Breast epithelium (tissue), 4 donors: ENCODE results near the gene WSCD1. TPM values are rescaled to one million over a fixed set of nuclear protein-coding genes. Genes with fewer than 3 reads are reported as not detected.

ENCODE experiments used
- DNase-seq, 2 donors: peaks; one replicate each; pipeline ENCODE4 v3.0.0-alpha.2; 2019; ENCODE audit warnings: low spot score in 2 of 2
- H3K27ac ChIP-seq, 2 donors: fragments of 200-600 bp; sonication (generic) in 1 of 2; one replicate each; pipeline ENCODE4 v1.5.1; 2016 to 2019; ENCODE audit warnings: mild to moderate bottlenecking in 1 of 2
- H3K27me3 ChIP-seq, 2 donors: fragments of 200-600 bp; sonication (generic) in 1 of 2; one replicate each; pipeline versions ENCODE4 v1.5.1 to v1.6.0; 2017 to 2019; ENCODE audit warnings: control low read depth in 1 of 2, mild to moderate bottlenecking in 1 of 2
- H3K36me3 ChIP-seq: fragments of 200-600 bp; one replicate; pipeline ENCODE4 v1.5.1; 2019
- H3K4me1 ChIP-seq, 2 donors: fragments of 200-600 bp; sonication (generic); one replicate each; pipeline ENCODE4 v1.5.1; 2016 to 2019; ENCODE audit warnings: control low read depth in 1 of 2
- H3K4me3 ChIP-seq, 3 donors: fragments of 200-600 bp; sonication (generic); 1 replicate in 2 of 3; 2 replicates in 1 of 3; pipeline ENCODE4 v1.5.1; 2016 to 2019; ENCODE audit warnings: mild to moderate bottlenecking in 3 of 3, moderate library complexity in 2 of 3
- H3K9me3 ChIP-seq, 2 donors: fragments of 200-600 bp; sonication (generic) in 1 of 2; one replicate each; pipeline ENCODE4 v1.5.1; 2016 to 2019; ENCODE audit warnings: control low read depth in 1 of 2
- POLR2A ChIP-seq: fragments of 450-650 bp; IDR thresholded peaks from one replicate; pipeline ENCODE4 v1.6.1; 2016; ENCODE audit warnings: antibody characterized with exemption, mild to moderate bottlenecking, moderate library complexity
- POLR2AphosphoS5 ChIP-seq, 3 donors: sonication (generic); formaldehyde crosslinking; IDR thresholded peaks; one replicate each; pipeline ENCODE4 v1.6.1; 2017; ENCODE audit warnings: antibody characterized with exemption in 3 of 3
- intact Hi-C: fragments of 100-400 bp; cut with DNase I; formaldehyde crosslinking; loops from one replicate; pipeline ENCODE4 v1.15.1; 2023; ENCODE audit warnings: low total_unique reads
- total RNA-seq, 3 donors: library from RNA; depleted of rRNA; stranded (reverse); fragments of >200 nt; gene quantifications; one replicate each; pipeline ENCODE4 v1.1.0, GENCODE V29; 2016
- TF ChIP-seq, protein P1 (sequence below), 3 donors: fragments of 450-650 bp; IDR thresholded peaks; one replicate each; pipeline ENCODE4 v1.5.1; 2016 to 2017; ENCODE audit warnings: antibody characterized with exemption in 3 of 3, mild to moderate bottlenecking in 3 of 3, moderate library complexity in 3 of 3

The WSCD1 gene
- total RNA-seq, 3 donors from 2014 or later, result 0.88 to 2.2 (median 2.0) TPM

- Histone ChIP-seq H3K9me3 (no peaks in the 10 kb centered on the region), H3K27ac (no peak overlapping the region), H3K4me3 (no peak overlapping the region), H3K27me3 (peaks cover 0 to 7% of the 10 kb centered on the region in 2 donors), H3K36me3 (no peaks in the 10 kb centered on the region), H3K4me1 (no peaks in the 10 kb centered on the region)
- no peak for DNase-seq
- no peak for TF ChIP-seq POLR2AphosphoS5 (IDR thresholded peaks at IDR 0.05)
- TF ChIP-seq POLR2A, result no peak
- intact Hi-C loops, result no loop called here
Measured at GRCh38 chr17:6041246-6041645, 28.9 kb upstream of the WSCD1 start.

DNA sequence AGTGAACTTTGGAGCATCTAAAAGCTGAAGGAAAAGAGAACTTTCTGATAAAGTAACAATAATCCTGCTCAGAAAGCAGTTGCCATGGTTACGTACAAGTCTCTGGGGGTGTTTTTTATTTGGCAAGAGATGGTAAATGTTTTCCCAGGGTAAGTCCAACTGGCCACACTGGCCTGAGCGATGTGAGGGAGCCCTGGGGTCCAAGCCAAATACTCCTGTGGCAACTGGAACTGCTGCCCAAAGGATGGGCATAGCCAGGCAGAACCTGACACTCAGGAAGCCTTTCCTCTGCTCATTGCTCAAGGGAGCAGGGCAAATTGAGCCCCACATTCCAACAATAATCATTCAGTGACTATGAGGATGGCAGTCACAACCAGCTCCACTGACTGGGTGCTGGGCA, 26.8 kb upstream of the WSCD1 start:
- H3K9me3 ChIP-seq, result no peaks in the 10 kb centered on the region
- intact Hi-C loops, result no loop called here
- H3K4me3 ChIP-seq, result no peak overlapping the region
- H3K36me3 ChIP-seq, result no peaks in the 10 kb centered on the region
- H3K27me3 ChIP-seq, result peaks cover 0 to 7% of the 10 kb centered on the region in 2 donors
- H3K4me1 ChIP-seq, result no peaks in the 10 kb centered on the region
- H3K27ac ChIP-seq, result no peak overlapping the region
- TF ChIP-seq POLR2AphosphoS5 (IDR thresholded peaks at IDR 0.05), result no peak
- no peak for TF ChIP-seq POLR2A
- TF ChIP-seq, protein P1, sequence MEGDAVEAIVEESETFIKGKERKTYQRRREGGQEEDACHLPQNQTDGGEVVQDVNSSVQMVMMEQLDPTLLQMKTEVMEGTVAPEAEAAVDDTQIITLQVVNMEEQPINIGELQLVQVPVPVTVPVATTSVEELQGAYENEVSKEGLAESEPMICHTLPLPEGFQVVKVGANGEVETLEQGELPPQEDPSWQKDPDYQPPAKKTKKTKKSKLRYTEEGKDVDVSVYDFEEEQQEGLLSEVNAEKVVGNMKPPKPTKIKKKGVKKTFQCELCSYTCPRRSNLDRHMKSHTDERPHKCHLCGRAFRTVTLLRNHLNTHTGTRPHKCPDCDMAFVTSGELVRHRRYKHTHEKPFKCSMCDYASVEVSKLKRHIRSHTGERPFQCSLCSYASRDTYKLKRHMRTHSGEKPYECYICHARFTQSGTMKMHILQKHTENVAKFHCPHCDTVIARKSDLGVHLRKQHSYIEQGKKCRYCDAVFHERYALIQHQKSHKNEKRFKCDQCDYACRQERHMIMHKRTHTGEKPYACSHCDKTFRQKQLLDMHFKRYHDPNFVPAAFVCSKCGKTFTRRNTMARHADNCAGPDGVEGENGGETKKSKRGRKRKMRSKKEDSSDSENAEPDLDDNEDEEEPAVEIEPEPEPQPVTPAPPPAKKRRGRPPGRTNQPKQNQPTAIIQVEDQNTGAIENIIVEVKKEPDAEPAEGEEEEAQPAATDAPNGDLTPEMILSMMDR (IDR thresholded peaks at IDR 0.05), result no peak
- DNase-seq, result no peak

DNA sequence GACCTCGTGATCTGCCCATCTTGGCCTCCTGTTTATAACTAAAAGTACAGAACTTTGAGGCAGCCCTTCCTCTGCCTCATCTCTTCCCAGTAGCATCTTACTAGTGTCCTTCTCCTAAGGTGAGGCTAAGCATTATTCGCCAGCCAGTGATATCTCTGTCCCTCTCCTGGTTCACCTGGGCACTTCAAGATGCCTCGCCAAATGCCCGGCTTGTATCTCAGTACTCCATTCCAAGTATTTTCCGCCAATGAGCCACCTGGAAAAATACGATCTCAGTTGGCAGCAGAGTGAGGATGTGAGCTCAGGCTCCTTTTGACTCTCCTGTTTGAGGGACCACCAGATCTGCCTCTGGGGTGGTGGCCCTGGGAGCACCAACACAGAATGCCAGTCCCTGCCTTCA, 25.9 kb upstream of the WSCD1 start:
- intact Hi-C loops, result no loop called here
- H3K4me3 ChIP-seq, result no peak overlapping the region
- no peak for DNase-seq
- no peaks in the 10 kb centered on the region for H3K4me1 ChIP-seq
- H3K9me3 ChIP-seq, result no peaks in the 10 kb centered on the region
- TF ChIP-seq, protein P1 (IDR thresholded peaks at IDR 0.05), result no peak
- no peak for TF ChIP-seq POLR2A
- TF ChIP-seq POLR2AphosphoS5 (IDR thresholded peaks at IDR 0.05), result no peak
- no peak overlapping the region for H3K27ac ChIP-seq
- no peaks in the 10 kb centered on the region for H3K36me3 ChIP-seq
- peaks cover 0 to 7% of the 10 kb centered on the region in 2 donors for H3K27me3 ChIP-seq

DNA sequence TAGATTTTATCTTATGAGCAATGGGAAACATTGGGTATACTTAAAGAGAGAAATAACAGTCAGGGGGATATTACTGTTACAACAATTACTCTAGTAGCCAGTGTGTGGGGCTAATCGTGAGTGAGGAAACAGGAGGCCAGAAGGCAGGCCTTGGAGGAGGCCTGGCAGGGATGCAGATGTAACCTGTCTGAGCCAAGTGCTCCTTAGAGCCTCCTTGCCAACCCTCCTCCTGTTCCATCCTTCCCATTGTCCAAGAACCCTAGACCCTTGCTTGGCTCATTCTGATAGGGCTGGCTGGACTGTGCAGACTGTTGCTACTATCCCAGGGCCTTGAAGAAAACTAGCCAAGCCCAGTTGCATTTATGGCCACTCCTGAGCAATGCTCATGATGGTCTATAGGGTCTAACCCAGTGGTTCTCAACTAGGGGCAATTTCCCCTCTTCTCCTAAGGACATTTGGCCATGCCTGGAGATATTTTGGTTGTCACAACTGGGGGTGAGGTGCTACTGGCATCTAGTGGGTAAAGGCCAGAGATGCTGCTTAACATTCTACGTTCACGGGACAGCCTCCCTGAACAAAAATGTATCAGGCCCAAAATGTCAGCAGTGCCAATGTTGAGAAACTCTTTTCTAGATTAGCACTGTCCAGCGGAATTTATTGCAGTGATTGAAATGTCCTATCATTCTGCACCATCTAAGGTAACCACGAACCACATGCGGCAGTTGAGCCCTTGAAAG, 24.4 kb upstream of the WSCD1 start:
- TF ChIP-seq POLR2A (no peak), POLR2AphosphoS5 (IDR thresholded peaks at IDR 0.05) (no peak)
- TF ChIP-seq, protein P1 (IDR thresholded peaks at IDR 0.05), result no peak

DNA sequence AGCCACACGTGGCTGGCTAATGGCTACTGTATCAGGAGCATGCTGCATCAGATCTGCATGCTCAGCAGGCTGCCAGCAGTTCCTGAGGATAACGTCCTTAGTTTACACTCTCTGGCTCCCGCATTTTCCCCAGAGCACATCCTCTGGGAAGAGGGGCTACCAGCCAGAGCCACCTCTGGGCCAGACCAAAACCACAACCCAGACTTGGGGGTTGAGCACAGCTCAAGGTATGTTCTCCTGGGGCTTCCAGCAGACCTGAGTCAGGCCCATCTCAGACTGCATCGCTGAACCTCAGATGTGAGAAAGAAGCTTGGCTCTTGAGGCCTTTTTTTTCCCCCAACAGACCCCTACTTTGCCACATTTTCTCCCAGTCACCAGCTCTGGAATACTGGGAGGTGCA, 23.7 kb upstream of the WSCD1 start:
- H3K27ac ChIP-seq, result no peak overlapping the region
- no peaks in the 10 kb centered on the region for H3K36me3 ChIP-seq
- peaks cover 0 to 4% of the 10 kb centered on the region in 2 donors for H3K27me3 ChIP-seq
- H3K4me1 ChIP-seq, result no peaks in the 10 kb centered on the region
- no peaks in the 10 kb centered on the region for H3K9me3 ChIP-seq
- no peak overlapping the region for H3K4me3 ChIP-seq
- intact Hi-C loops, result no loop called here
- no peak for DNase-seq
- no peak for TF ChIP-seq POLR2A
- TF ChIP-seq POLR2AphosphoS5 (IDR thresholded peaks at IDR 0.05), result no peak
- TF ChIP-seq, protein P1 (IDR thresholded peaks at IDR 0.05), result no peak

More for the DNA sequence above, 24.4 kb upstream of the WSCD1 start:
- no peak overlapping the region for H3K27ac ChIP-seq
- peaks cover 0 to 6% of the 10 kb centered on the region in 2 donors for H3K27me3 ChIP-seq
- no peak overlapping the region for H3K4me3 ChIP-seq
- DNase-seq, result no peak
- H3K36me3 ChIP-seq, result no peaks in the 10 kb centered on the region
- intact Hi-C loops, result no loop called here
- H3K4me1 ChIP-seq, result no peaks in the 10 kb centered on the region
- H3K9me3 ChIP-seq, result no peaks in the 10 kb centered on the region
